IMR-90 (cell line): Measurements from ENCODE around the gene ACOD1.

Source experiments
- CTCF ChIP-seq: conservative IDR thresholded peaks from 2 replicates; pipeline ENCODE4 v1.5.1; 2012; ENCODE audit warnings: mild to moderate bottlenecking, low read depth, low read length, improper control_type of control experiment
- MXI1 ChIP-seq: IDR thresholded peaks from 2 replicates; pipeline ENCODE4 v1.6.1; 2012; ENCODE audit warnings: low read depth, mild to moderate bottlenecking, low read length, moderate library complexity, borderline replicate concordance
- POLR2A ChIP-seq: IDR thresholded peaks from 2 replicates; pipeline ENCODE4 v1.6.1; 2012; ENCODE audit warnings: mild to moderate bottlenecking, low read depth, low read length
- SMC3 ChIP-seq: fragments of 150-350 bp; IDR thresholded peaks from 2 replicates; pipeline ENCODE4 v1.6.1; 2016; ENCODE audit warnings: low read depth, mild to moderate bottlenecking, antibody characterized with exemption, low read length, moderate library complexity

- TF ChIP-seq SMC3: no peak
- no peak for TF ChIP-seq CTCF
- TF ChIP-seq MXI1: no peak
- no peak for TF ChIP-seq POLR2A
Observed at GRCh38 chr13:76982061-76982460, 33.8 kb downstream of the ACOD1 start.
